EH (cell line): Measurements from ENCODE around the gene BICRAL.
"Not testable (repeated sequence)": the region's sequence is repeated elsewhere in the genome, so short reads cannot be mapped to it uniquely, and the experiment has no call there.

Experiments
- DNase-seq: peaks from one replicate; pipeline ENCODE4 v3.0.0-alpha.2; 2015; ENCODE audit warnings: low read depth

The BICRAL gene

DNA sequence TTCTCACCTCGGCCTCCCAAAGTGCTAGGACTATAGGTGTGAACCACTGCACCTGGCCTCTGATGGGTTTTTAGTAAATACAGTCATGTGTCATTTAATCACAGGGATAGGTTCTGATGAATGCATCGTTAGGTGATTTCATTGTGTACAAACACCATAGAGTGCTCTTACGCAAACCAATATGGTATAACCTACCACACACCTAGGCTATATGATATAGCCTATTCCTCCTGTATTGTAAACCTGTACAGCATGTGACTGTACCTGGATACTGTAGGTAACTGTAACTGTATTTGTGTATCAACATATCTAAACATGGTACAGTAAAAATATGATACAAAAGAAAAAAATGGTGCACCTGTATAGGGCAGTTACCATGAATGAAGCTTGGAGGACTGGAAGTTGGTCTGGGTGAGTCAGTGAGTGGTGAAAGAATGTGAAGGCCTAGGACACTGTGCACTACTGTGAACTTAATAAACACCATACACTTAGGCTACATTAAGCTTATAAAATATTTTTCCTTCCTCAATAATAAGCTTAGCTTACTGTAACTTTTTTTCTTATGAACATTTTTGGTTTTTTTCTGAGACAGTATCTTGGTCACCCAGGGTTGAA is 10.0 kb downstream of the BICRAL start:
- peak; percentile 43 for DNase-seq

DNA sequence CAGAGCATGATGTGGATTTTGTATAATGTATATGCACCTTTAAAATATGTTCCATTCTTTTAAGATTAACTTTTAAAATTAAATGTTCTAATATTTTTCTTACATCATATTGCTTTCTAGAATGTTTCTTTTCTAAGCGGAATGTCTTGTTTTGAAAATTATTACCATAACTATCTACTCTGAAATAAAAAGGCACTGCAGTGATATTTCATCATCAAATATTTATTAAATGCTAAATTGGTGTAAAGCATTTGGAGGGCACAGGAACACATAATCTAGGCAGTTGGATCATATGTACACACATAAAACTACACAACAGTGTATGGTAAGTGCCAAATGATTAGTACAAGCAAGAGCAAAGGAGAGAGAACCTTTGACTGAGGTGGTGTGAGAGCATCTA is 13.8 kb downstream of the BICRAL start:
- no peak for DNase-seq

DNA sequence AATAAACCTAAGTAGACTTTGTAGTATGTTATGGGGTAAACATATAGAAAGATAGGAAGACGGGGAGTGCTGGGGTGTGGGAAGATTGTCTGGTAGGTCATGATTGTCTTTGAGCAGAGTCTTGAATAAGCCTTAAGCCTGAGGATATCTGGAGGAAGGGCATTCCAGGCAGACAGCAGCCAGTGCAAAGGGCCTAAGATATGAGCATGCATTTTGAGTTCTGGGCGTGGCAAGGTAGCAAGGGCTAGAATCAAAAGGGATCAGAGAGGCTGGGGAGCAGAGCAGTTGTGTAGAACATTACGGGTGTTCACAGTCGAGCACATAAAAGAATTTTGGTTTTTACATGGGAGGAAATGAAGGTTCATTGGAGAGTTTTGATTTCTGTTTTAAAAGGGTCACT is 14.3 kb downstream of the BICRAL start:
- no peak for DNase-seq

DNA sequence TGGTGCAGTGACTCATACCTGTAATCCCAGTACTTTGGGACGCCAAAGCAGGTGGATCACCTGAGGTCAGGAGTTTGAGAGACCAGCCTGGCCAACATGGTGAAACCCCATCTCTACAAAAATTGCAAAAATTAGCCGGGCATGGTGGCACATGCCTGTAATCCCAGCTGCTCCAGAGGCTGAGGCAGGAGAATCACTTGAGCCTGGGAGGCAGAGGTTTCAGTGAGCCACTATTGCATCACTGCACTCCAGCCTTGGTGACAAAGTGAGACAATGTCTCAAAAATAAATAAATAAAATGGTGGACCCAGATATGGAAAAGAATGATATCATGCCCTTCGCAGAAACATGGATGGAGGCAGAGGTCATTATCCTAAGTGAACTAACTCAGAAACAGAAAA is 15.8 kb downstream of the BICRAL start:
- not testable (repeated sequence) for DNase-seq

DNA sequence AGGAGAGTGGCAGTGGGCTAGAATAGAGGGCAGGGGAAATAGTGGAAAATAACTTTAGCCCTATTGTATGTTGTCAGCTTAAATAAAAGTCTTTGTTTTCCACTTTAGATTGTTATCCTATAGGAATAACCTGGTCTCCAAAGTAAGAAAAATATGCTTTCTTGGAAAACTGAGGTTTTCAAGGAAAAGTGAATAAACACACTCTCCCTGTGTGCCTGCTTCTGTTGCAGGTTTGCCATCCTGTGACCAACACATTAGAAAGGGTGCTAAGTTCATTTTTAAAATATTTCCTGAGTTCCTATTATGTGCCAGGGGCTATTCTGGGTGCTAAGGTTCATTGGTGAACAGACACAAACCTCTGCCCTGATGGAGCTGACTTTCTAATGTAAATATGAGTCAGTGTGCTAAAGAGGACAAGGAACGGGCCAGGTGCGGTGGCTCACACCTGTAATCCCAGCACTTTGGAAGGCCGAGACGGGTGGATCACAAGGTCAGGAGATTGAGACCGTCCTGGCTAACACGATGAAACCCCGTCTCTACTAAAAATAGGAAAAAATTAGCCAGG is 23.5 kb downstream of the BICRAL start:
- no peak for DNase-seq

DNA sequence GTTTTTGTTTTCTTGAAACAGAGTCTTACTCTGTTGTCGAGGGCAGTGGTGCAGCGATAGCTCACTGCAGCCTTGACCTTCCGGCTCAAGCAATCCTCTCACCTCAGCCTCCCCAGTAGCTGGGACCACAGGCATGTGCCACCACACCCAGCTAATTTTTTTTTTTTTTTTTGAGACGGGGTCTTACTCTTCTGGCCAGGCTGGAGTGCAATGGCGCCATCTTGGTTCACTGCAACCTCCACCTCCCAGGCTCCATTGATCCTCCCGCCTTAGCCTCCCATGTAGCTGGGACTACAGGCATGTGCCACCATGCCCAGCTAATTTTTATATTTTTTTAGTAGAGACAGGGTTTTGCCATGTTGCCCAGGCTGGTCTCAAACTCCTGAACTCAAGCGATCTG is 24.5 kb downstream of the BICRAL start:
- not testable (repeated sequence) for DNase-seq

DNA sequence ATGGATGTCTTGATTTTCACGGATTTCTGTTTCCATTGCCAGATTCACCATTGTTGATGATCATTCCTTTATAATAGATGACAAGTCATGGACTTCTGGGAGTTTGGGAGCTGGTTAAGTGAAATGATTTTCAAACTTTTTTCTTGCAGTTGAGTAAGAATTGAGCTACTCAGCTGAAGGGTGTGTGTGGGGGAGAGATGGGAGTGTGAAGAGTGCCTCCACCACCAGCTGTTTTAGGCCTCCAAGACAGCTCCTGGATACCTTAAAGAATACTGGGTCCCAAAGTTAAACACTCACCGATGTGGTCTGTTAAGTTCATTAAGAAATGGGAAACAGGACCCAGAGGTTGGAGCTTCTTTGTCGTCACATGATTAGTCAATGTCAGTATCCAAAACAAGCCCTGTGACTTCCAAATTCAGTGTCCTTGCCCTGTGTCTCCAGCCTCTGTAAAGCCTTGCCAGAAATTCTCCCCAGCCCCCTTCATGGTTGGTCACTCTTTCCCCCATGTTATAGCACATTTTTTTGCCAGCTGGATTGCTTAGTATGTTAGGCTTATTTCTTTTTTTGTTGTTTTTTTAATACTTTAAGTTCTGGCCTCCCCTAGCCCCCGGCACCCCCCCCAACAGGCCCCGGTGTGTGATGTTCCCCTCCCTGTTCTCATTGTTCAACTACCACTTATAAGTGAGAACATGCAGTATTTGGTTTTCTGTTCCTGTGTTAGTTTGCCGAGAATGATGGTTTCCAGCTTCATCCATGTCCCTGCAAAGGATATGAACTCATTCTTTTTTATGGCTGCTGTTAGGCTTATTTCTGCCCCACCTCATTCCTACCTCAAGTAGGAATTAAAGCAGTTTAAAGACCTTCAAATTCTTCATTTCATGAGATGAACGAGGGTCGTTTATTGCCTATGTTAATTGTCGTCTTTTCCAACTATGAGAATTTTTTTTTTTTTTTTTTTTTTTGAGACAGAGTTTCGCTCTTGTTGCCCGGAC is 26.9 kb downstream of the BICRAL start:
- DNase-seq, result no peak

DNA sequence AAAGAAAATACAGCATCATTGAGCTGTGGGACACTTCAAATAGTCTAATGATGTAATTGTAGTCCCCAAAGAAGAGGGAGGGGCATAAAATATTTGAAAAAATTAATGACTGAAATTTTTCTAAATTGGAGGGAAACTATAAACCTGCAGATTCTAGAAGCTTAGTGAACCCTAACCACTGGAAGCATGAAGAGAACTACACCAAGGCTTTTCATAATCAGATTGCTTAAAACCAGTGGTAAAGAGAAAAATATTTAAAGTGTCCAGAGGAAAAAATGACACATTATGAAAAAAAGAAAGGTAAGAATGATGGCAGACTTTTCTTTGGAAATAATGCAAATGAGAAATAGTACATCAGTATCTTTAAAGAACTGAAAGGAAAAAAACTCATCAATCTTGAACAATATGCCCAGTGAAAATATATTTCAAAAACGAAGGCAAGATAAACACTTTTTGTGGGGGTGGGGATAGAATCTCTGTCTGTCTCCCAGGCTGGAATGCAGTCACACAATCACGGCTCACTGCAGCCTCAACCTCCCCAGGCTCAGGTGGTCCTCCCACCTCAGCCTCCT is 31.3 kb downstream of the BICRAL start:
- DNase-seq, result no peak

DNA sequence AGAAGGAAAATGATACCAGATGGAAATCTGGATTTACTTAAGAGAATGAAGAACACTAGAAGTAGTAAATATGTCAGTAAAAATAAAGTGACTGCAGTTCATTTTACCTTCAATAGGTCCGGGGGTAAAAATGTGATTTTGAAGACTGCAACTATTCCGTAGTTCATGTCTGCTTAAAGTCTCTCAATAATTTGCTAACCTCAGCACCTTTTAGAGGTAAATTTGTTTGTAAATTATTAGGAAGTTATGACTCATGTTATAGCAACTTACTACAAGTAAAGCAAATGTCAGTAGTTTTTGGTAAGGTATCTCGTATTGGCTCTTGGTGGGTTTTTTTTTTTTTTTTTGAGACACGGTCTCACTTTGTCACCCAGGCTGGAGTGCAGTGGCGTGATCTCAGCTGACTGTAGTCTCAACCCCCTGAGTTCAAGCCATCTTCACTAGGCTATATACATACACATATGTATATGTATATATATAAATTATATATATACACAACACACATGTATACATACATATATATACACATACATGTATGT is 32.1 kb downstream of the BICRAL start:
- no peak for DNase-seq

DNA sequence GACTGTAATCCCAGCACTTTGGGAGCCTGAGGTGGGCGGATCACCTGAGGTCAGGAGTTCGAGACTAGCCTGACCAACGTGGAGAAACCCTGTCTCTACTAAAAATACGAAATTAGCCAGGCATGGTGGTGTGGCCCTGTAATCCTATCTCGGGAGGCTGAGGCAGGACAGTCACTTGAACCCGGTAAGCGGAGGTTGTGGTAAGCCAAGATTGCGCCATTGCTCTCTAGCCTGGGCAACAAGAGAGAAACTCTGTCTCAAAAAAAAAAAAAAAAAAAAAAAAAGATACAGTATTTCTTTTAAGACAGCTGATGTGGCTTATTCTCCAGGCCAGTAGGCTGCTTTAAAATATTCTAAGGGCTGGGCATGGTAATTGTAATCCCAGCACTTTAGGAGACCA is 33.9 kb downstream of the BICRAL start:
- DNase-seq, result not testable (repeated sequence)

DNA sequence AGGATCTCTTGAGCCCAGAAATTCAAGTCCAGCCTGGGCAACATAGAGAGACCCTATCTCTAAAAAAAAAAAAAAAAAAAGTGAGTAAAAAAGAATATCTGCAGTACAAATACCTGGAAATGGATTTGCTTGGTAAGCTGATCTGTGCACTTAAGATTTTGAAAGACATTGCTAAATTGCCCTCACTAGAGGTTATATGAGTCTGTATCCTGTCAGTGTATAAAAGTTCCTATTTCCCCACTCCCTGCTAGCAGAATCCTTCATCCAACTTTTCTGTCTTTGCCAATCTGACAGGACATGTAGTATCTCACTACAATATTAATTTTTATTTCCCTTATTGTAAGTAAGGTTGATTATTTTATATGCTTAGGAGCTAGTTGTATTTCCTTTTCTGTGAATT is 36.1 kb downstream of the BICRAL start:
- DNase-seq, result no peak

DNA sequence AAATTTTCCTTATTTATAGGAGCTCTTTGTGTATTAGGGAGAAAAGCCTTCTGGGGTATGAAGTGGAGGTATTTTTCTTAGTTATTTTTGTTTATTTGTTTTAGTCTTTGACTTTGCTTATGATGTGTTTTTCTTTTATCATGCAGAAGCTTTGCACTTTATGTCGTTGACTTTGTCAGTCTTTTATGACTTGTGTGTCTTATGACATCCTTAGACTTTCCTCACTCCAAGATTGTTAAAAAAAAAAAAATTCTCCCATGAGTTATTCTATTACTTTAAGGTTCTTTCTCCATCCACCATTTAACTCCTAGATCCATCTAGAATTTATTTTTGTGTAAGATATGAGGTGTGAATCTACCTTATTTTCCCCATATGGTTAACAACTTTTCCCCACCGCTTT is 36.6 kb downstream of the BICRAL start:
- no peak for DNase-seq

DNA sequence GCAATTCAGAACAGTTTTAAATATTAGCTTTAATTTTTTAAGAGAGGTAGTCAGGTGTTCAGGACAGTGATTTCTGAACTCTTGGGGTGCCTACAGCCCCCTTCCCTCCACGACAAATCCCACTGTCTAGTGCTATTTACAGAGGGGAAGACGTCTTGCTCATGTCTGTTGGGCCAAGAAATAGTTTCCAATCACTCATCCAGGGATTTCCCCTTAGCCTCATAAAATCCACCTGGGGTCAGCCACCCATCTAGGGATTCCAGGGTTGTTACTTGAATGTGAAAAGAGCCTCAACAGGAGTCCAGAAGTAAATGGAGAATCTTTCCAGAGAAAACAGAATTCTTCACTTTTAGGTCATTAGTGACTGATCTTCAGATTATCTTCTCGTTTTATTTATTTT is 37.0 kb downstream of the BICRAL start:
- DNase-seq, result no peak

DNA sequence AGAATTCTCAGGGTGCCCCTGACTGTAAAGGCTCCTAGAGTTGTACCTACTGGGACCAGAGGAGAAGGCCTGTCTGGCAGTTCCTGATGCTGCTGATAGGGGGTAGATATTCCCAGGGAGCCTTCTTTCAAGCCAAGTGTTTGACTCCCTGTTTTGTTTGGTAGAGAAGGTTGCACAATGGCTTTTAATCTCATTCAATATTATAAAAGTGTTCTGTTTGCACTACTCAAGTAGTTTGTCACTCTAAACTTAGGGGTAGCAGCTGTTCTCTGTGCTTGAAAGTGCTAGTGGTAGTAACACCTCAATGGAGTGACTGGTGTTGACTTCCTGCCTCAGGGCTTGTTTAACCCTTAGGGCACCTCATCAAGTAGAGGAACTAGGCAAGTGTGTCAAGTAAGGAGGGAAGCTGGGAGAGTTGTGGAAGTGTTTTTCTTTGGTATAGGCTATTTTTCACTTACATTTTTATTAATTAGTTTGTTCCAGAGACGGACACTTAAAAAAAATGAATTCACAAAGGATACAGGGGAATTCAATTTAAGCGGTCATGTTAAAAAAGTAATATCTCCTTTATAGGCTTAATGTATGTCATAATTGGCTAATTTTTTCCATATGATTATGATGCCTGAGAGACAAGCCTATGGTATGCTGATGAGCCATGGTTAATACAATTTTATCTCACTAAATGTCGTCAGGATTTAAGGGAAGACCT is 38.1 kb downstream of the BICRAL start:
- peak; percentile 30 for DNase-seq

DNA sequence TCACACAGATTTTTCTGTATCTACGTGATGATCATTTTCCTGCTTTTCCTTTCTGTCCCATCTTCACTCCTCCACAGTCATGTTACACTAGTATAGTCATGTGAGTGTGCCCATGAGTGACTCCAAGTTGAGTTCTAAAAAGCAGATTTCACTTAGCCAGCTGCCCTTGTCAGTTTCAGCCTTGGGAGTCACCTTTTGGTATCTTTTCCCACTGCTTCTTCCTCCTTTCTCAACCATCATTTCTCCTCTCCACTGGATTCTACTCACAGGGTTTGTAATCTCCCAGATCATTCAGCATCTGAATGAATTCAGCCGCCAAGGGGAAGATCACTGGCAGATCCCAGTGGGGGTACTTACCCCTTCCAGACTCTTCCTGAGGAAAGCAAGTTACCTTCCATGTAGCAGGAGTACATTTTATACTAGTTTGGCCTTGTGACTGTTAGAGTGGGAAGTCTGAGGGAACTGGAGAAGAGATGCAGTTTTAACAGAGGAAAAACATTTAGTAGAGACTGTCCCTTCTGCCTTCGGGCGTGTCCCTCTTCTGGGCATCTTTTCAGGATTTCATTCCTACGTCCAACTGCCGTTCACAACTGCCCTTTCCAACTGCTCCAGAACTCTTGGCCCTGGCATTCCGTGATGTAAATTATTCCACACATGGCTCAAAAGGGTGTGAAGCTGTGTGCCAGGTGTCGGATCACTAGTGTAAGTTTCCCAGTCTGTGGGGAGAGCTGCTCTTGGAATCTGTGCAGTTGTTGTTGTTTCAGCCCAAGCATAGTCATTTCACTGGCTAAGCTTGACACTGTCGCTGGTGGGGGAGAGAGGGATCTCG is 38.9 kb downstream of the BICRAL start:
- peak; percentile 41 for DNase-seq

DNA sequence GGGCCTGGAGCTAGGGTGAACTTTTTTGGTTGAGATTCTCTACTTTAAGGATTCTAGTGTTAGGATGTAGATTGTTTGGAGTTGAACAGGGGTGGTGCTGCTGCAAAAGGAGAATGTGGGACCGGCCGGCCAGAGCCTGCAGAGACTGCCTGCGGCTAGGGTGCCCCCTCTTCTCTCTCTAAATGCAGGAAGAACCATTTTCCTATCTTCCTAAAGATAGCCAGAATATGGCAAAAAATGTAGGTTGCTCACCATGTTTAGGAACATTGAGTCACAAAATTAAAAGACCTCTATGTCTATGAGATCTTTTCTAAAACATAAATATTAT is 39.5 kb downstream of the BICRAL start:
- no peak for DNase-seq

DNA sequence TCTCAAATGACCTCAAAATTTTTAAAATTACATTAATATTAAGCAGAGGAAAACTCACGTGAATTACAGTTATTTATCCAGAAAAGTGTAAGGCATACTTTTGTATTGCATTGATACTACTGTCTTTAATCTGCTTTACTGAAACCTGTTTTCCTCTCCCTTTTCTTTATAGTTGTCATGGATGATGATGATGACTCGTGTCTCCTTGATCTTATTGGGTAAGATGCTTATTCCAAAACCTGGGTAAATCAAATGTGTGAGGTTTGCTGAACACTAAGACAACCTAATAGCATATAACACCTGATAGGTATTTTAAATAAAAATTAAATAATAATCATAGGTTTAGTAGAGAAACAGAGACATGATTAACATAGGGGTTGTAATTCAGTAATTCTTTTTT is 40.0 kb downstream of the BICRAL start:
- DNase-seq, result no peak

DNA sequence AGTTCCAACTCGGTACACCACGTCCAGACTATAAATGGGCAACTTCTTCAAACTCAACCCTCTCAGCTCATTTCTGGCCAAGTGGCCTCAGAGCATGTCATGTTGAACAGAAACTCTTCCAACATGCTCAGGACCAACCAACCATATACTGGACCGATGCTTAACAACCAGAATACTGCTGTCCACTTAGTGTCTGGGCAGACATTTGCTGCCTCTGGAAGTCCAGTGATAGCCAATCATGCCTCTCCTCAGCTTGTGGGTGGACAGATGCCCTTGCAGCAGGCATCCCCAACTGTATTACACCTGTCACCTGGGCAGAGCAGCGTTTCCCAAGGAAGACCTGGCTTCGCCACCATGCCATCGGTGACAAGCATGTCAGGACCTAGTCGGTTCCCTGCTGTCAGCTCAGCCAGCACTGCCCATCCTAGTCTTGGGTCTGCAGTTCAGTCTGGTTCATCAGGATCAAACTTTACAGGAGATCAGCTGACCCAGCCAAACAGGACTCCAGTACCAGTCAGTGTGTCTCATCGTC is 47.8 kb downstream of the BICRAL start:
- no peak for DNase-seq

DNA sequence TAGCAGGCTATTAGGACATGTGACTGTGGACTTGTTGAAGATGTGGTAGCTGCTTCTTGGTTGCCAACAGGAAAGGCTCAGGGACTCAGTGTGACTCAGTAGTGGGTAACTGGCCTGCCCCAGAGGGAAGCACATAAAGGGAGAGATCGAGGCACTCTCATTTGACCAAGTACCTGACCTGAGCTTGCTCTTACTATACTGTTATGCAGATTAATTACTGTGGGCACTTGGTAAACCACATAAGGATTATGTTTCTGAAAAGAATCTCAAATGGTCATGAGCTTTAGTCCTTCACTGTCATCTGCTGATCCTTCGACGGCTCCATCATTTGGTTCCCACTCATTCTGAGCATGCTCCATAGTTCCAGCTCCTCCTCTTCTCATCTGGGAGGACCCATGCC is 49.4 kb downstream of the BICRAL start:
- no peak for DNase-seq

DNA sequence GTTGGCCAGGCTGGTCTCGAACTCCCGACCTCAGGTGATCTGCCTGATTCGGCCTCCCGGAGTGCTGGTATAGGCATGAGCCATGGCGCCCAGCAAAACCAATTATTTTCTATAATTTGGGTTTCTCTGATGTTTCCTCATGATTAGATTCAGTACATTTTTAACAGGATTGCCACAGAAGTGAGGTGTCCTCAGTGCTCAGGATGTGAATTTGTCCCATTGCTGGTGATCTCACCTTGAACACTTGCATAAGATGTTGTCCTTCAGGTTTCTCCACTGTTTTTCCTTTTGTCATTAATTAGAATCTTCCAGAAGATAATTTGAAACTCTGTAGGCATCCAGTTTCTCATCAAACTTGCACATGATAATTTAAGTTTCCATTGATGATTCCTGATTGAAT is 52.2 kb downstream of the BICRAL start:
- DNase-seq, result no peak
